Skeletal muscle cell (primary cell): Measurements from ENCODE around the gene DSC1.
"Not testable (repeated sequence)": the region's sequence is repeated elsewhere in the genome, so short reads cannot be mapped to it uniquely, and the experiment has no call there.

Experiments used
- DNase-seq: peaks from one replicate; pipeline ENCODE4 v3.0.0-alpha.2; 2010; ENCODE audit warnings: low read depth
- H3K4me3 ChIP-seq: 2 replicates; pipeline ENCODE4 v1.5.1; 2011; ENCODE audit warnings: low read depth, mild to moderate bottlenecking, control low read depth, low read length, moderate library complexity

Gene DSC1

DNA sequence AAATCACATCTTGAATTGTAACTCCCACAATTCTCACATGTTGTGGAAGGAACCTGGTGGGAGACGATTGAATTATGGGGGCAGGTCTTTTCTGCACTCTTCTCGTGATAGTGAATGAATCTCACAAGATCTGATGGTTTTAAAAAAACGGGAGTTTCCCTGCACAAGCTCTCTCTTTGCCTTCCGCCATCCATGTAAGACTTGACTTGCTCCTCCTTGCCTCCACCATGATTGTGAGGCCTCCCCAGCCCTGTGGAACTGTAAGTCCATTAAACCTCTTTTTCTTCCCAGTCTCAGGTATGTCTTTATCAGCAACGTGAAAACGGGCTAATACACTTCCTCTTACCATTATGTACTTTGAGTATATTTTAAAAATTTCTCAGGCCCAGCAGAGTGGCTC, 14.7 kb upstream of the DSC1 start:
- H3K4me3 ChIP-seq, DNase-seq: not testable (repeated sequence)

DNA sequence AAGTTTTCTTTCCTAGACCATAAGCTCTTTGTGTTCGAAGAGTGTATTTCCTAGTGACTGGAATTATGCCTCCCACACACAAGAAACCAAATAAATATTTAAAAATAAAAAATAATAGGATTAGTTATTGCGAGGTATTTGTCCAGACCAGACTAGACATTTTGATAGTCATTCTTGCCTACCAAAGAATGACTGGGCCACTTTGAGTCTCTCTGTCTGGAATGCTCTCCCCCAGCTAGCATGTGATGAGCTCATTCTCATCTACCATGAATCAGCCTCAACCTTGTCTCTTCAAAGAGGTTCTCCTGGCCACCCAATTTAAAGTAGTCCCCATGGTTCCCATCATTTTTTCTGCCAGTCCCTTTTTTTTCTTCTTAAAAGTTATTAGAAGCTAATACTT, 13.9 kb upstream of the DSC1 start:
- DNase-seq = no peak
- H3K4me3 ChIP-seq = no peak overlapping the region

DNA sequence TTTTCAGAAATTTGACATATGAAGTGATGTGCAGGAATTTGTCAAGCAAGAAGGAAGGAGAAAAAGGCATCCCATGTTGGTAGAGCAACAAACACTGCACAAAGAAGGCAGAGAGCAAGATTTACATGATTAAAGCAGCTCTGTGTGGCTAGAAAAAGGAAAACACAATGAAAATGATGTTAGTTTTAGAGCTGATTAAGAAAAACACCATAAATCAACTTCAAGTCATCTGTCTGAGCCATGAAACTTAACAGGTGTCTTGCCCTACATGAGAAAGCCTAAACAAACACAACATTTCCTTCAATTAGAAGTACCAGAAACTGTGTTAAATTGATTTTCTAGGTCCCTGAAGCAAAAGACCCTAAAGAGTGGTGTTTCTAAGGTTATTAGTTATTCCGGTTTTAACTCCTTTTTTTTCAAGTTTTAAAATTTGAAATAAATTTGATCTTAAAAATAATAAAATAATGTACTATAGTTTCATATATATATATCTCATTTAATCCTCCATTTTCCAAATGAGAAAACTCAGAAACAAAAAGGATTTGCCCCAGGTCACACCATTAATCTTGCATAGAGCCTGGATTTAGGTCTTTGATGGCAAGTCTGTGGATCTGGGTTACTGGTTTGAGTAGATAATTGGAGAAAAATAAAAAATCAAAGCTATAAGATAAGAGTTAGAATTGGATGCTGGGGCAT, 8.6 kb upstream of the DSC1 start:
- no peak for DNase-seq

DNA sequence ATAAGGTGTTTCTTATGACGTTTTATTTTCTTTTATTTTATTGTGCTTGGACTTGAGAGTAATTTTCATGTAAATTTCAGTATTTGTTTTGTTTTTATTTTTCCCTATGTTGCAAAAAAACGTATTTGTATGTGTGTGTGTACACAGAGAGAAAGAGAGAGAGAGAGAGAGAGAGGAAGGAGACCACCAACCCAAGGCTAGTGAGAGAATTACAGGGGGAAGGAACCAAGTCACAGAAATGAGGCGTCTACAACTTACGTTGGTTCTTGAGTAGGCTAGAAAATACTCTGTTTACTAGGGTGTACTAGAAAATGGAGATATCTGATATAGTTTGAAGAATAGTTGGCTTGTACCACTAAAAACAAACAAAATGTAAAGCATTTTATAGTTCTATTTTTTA, 7.7 kb upstream of the DSC1 start:
- H3K4me3 ChIP-seq = no peak overlapping the region
- DNase-seq = no peak

More for the DNA sequence above, 8.6 kb upstream of the DSC1 start:
- H3K4me3 ChIP-seq = no peak overlapping the region

DNA sequence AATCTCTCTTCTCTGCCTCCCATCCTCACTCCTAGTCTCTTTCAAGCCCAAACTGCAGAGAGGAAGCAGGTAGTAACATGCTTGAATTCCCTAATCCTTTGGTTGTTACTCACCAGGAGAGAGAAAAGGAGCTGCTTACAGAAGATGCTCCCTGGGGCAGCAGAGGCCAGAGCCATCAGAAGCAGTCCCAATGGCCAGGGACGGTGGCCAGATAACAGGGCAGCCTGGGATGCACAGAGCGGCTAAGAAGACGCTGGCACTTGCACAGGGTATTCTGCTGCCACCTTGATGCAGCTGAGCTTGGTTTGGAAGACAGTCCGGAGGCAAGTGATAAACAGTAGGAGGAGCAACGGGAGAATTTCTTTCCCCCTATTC, 250 bp downstream of the DSC1 start:
- DNase-seq = no peak
- no peak overlapping the region for H3K4me3 ChIP-seq

DNA sequence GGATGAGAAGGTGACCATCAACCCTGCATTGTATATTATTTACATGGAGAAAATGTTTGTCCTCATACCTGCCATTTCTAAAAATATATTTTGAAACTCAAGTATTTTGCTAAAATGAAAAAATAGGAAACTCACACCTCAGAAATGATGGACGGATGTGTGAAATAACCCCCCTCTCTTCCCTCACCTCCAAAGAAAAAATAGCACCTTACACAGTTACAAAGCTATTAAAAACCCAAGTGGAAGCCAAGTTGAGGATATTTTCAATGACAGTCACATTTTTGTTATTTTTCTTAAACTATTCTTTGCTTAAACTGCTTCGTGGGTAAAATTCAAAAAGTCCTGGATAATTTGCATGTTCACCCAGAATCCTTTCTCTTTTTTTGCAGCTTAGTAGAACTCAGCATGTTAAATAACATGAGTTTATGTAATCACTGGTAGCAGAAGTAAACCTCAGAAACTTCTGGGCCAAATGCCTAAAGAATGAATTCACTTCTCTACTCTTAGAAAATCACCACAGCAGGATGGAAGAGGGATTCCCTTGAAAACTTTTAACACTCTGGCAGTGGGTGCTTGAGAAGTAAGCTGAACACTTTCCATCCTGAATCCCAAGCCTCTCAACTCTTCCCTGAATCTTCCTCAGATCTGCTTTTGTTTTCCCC, 768 bp downstream of the DSC1 start:
- no peak overlapping the region for H3K4me3 ChIP-seq
- DNase-seq = no peak

DNA sequence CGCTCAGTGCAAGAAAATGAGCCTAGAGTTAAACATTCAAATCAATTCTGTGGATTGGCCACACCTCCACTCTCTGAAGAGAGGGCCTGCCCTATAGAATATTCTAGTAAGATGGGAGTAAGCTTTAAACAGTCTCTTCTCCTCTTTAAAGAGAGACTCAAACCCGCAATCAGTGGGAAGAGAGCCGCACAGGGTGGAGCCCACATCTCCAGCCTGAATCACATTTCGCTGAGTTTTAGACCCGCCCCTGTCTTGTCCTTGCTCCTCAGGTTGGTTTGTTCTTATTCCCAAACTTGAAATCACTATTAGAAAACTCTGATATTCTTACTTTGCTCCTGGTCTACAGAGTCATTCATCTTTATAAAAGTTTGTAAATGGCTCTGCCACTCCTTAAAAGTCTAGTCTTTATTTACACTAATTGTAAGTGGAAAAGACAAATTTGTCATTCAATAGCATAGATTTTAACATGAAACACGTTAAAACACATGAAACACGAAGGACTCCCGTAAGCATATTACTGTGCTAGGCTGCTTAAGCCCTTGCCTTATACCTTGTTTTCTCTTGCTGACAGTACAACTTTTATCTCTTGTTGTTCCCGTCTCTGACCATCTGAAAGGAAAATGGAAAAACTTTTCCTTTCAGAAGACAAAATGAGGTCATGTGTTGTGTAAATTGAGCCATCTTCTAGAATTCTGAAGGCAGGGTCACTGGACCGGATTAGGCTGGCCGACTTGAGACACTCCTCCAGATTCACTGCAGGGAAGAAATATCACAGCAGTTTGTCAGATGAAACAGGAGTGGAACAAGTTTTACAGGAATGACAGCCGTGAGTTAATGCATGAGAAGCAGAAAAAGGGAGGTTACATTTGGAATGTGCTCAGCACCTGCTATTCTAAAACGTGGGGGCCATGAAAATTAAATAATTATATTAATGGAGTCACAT, 5.6 kb downstream of the DSC1 start:
- no peak for DNase-seq
- H3K4me3 ChIP-seq = no peak overlapping the region

DNA sequence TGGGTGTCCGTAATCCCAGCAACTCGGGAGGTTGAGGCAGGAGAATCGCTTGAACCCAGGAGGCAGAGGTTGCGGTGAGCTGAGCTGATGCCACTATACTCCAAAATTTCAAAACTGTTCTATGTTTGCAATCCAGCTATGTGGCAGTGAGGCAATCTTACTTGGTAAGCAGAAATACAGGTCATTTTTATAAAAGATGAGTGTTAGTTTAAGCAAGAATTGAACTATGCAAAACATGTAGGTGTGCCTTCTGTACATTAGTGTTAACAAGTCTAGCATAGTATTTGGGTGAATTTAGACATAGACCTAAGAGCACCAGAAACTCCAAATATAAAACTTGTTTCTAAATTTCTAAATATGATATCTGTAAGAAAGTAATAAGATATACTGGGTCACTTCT, 7.2 kb downstream of the DSC1 start:
- no peak overlapping the region for H3K4me3 ChIP-seq
- DNase-seq = no peak

DNA sequence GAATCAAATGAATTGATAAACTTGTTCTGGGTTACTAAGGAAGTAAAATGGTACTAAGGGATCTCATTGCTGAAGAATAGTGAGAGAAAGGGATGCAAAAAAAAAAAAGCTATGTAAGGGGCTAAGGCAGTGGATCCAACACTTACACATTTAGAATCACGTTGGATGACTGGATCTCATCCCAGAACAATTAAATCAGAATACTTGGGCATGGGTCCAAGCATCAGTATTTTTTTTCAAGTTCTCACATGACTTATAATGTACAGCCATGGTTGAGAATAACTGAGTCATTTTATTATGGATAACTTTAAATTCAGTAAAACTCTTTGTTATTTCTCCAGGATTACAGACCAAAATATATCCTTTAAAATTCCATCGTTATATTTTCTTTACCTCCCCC, 8.5 kb downstream of the DSC1 start:
- H3K4me3 ChIP-seq = no peak overlapping the region
- DNase-seq = no peak

DNA sequence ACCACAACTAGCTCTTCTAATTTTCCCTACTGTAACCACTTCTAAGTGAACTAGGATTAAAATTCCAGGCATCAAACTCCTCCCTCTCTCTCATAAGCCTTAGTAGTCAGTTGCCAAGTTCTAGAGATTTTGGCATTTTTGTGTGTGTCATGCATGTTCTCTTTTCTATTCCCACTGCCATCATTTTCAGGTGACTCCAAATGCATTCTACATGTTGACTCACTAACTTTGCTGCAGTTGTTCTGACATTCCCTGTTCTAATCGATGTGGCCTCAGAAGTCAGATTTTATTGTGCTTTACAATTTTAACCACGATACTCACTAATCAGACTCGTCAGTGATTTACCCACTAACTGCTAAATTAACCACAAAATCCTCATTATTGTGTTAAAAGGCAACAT, 13.3 kb downstream of the DSC1 start:
- no peak overlapping the region for H3K4me3 ChIP-seq

DNA sequence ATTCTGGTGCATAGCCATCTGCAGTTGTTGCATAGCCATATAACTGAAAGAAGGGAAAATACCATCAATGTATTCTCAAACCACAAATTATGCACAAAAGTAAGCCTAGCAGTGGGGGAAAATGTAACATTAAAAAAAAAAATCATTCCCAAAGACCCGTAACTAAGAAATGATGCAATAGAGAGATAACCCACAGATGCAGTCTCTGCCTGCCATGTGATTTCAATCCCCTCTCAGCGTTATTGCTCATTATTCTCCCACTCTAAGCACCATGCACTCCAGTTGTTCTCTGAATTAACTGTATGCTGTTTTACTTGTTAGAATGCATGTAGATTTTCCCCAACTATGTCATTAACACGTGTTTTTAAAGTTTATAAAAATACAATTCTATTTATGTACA, 14.1 kb downstream of the DSC1 start:
- DNase-seq = no peak
- no peak overlapping the region for H3K4me3 ChIP-seq

More for the DNA sequence above, 13.3 kb downstream of the DSC1 start:
- DNase-seq = no peak

DNA sequence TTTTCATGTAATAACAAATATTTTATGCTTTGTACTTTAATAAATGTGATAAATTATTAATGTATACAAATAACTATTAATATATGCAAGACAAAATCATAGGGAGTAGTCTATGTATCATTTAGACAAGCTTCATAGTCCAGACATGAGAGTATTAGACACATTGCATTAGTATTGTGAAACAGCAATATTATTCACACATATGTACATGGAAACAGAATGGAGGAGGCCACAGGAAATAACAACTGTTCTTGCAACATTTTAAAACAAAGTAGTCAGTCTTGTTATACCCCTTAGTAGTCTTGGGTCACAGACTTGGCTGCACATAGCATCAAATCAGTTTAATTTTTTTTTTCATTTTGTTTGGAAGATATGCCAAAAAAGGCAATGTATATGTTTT, 15.8 kb downstream of the DSC1 start:
- no peak overlapping the region for H3K4me3 ChIP-seq
- DNase-seq = no peak

DNA sequence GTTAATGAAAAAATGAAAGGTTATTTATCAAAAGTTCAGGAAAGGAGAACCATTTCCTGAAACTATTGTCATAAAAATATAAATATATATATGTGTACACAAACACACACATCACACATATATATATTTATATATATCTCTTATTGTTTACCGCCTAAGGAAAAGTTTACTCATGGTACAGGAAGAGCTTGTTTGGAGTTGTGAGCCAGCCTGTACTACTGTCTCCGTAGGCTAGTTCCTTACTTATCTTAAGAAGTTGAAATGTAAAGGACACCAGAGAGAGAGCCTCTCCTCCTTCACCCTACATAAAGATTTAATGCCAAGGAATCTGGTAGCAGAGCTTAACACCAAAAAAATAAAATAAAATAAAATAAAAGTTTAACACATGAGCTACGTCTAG, 19.6 kb downstream of the DSC1 start:
- H3K4me3 ChIP-seq = no peak overlapping the region
- no peak for DNase-seq

DNA sequence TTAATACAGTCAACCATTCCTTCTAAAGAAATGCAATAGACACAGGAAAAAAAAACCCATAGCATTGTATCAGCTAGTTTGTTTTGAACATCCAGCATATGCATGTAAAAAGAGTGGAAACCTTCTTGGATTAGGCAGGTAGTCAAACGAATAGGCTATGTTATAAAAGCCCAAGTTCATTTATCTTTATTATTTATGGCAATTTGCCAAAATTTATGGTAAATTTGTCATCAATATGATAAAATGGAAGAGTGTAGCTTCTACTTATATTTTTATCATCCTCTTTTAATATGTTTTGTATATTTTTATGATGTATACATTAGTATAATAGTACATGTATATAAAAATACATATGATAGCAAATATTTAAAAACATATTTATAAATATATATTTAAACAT, 23.9 kb downstream of the DSC1 start:
- no peak overlapping the region for H3K4me3 ChIP-seq
- DNase-seq = no peak

DNA sequence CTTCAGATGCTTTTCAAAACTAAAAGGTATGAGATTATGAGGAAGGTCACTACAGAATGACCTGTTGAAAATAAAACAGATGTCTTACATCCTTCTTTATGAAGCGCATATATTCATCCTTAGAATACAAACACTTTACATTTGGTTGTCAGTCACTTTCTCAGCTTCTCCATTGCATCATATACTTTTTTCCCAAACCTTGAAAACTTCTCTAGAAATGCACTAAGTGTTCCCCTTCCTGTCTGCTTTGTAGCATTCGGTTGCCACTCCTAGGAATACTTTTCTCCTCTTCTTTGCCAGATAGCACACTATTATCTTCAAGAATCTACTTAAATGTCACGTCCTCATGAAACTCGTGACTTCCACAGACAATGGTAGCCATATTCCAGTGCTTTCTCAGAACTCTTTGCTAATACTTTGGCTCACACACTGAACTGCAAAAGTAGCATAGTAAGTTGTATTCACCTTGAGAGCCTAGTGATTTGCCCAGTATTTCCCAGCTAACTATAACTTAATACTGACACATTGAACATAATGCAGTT, 27.6 kb downstream of the DSC1 start:
- no peak overlapping the region for H3K4me3 ChIP-seq
- no peak for DNase-seq

DNA sequence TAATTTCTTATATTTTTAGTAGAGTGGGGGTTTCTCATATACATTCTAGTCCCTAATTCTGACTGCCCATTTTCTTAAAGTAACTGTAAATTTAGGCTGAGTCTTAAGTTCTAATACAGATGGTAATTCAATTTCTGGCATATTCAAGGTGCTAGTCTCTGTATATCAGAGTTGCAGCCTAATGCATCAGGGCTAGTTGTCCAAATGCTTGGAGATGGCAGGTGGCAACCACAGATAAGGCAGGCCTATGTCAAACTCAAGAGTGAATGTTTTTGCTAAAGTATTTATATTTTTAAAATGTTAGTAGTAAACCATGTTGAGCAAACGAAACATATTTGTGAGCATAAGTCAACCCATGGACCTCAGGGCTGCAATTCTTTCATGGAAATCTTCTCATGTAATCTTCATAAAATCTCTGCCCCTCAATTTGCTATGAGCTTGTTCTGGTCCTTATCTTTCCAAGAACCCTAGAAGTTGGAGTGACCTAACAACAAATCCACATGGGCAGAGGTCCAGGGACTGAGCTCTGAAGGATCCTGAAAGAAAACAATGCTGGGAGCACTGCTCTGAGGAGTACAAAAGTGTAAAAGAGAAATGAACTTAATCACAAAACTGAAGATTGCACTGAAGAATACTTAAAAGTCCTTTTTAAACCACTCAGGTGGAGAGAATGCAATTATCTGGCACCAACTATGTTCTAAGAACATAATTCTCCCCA, 33.1 kb downstream of the DSC1 start:
- no peak overlapping the region for H3K4me3 ChIP-seq
- DNase-seq = no peak

DNA sequence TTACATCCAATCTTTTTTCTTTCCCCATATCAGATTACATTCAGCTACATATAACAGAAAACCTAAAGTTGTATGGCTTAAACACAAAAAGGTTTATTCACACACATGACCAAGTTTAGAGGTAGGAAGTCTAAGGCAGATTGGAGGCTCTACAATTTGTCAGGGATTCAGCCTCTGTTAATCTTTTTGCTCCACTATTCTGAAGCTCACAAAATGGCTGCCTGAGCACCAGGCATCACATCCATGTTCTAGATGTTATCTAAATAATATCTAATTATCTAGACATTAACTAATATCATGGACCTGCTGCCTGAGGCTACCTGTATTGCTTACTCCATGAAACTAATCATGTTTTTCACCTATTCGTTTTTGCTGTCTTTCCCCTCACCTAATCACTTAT, 36.8 kb downstream of the DSC1 start:
- H3K4me3 ChIP-seq = no peak overlapping the region
- DNase-seq = no peak

DNA sequence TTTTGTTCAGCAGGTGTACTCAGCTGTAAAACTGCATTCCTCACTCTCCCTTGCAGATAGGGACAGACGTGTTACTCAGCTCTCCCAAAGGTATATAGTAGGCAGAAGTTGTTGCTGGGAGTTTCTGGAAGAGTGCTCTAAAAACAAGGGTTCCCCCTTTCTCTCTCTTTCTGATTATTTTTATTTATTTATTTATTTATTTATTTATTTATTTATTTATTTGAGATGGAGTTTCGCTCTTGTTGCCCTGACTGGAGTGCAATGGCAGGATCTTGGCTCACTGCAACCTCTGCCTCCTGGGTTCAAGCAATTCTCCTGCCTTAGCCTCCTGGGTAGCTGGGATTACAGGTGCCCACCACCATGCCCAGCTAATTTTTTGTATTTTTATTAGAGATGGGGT, 39.5 kb downstream of the DSC1 start:
- H3K4me3 ChIP-seq, DNase-seq: not testable (repeated sequence)

DNA sequence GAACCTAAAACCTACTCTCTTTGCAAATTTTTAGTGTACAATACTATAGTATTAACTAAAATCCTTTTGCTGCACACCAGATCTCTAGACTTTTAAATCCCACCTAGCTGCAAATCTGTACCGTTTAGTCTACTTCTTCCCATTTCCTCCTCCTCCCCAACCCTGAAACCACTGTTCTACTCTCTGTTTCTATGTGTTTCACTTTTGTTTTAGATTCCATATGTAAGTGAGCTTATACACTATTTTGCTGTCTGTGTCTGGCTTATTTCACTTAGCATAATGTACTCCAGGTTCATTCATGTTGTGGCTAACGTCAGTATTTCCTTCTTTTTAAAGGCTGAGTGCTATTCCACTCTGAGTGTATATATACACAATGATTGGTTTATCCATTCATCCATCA, 42.1 kb downstream of the DSC1 start:
- H3K4me3 ChIP-seq = no peak overlapping the region
- no peak for DNase-seq
